ENCODE measurements around the gene ARHGEF16.

Gene ARHGEF16

GRCh38 chr1:3518256-3518655 is 63.8 kb downstream of the ARHGEF16 start:
- DNase-seq (ENCODE audit: low read depth in 2 of 2) = peak in 1 of 2 donors; percentile 7

- DNase-seq (ENCODE audit: low read depth in 2 of 2) = no peak
Measured at GRCh38 chr1:3518756-3519155, 64.3 kb downstream of the ARHGEF16 start.

GRCh38 chr1:3519301-3519885 is 64.9 kb downstream of the ARHGEF16 start:
- DNase-seq (ENCODE audit: low read depth in 2 of 2) = no peak

- no peak for DNase-seq (ENCODE audit: low read depth in 2 of 2)
Measured at GRCh38 chr1:3520419-3521378, 66.2 kb downstream of the ARHGEF16 start.

GRCh38 chr1:3521426-3521825 is 67.0 kb downstream of the ARHGEF16 start:
- DNase-seq (ENCODE audit: low read depth in 2 of 2) = no peak

- no peak for DNase-seq (ENCODE audit: low read depth in 2 of 2)
Measured at GRCh38 chr1:3522112-3522511, 67.6 kb downstream of the ARHGEF16 start.

GRCh38 chr1:3522564-3523265 is 68.2 kb downstream of the ARHGEF16 start:
- DNase-seq (ENCODE audit: low read depth in 2 of 2) = no peak

- no peak for DNase-seq (ENCODE audit: low read depth in 2 of 2)
Measured at GRCh38 chr1:3523980-3524379, 69.5 kb downstream of the ARHGEF16 start.

GRCh38 chr1:3524556-3525203 is 70.2 kb downstream of the ARHGEF16 start:
- DNase-seq (ENCODE audit: low read depth in 2 of 2) = no peak

- DNase-seq (ENCODE audit: low read depth in 2 of 2) = no peak
Measured at GRCh38 chr1:3525551-3526482, 71.4 kb downstream of the ARHGEF16 start.

- no peak for DNase-seq (ENCODE audit: low read depth in 2 of 2)
Measured at GRCh38 chr1:3527774-3528173, 73.3 kb downstream of the ARHGEF16 start.

GRCh38 chr1:3529099-3529729 is 74.7 kb downstream of the ARHGEF16 start:
- no peak for DNase-seq (ENCODE audit: low read depth in 2 of 2)

- no peak for DNase-seq (ENCODE audit: low read depth in 2 of 2)
Measured at GRCh38 chr1:3530086-3530925, 75.8 kb downstream of the ARHGEF16 start.
